ENCODE results near the gene LBP.
A peak's percentile ranks its signal among the peaks of the same experiment; 100 is the strongest.

The LBP gene

GRCh38 chr20:38303908-38304379, 42.3 kb upstream of the LBP start, which contains the start of gene BPI:
TSS of gene BPI (plus strand) at chr20:38304156. CDS start at chr20:38304224, 68 bp downstream.
- no peak within 1 kb of the TSS for H3K4me3 ChIP-seq (ENCODE audit: low read length)
- no peak for DNase-seq (ENCODE audit: low read depth)
- TF ChIP-seq CTCF (conservative IDR thresholded peaks at IDR 0.05; ENCODE audit: low read depth, low read length): no peak

GRCh38 chr20:38304845-38305447, 41.3 kb upstream of the LBP start:
- no peak overlapping the region for H3K4me3 ChIP-seq (ENCODE audit: low read length)
- TF ChIP-seq CTCF (conservative IDR thresholded peaks at IDR 0.05; ENCODE audit: low read depth, low read length): peak; percentile 76
- no peak for DNase-seq (ENCODE audit: low read depth)

- no peak for DNase-seq (ENCODE audit: low read depth)
- no peak overlapping the region for H3K4me3 ChIP-seq (ENCODE audit: low read length)
Observed at GRCh38 chr20:38305541-38305940, 40.7 kb upstream of the LBP start.

GRCh38 chr20:38306379-38306778, 39.9 kb upstream of the LBP start:
- H3K4me3 ChIP-seq (ENCODE audit: low read length): no peak overlapping the region
- TF ChIP-seq CTCF (conservative IDR thresholded peaks at IDR 0.05; ENCODE audit: low read depth, low read length): no peak
- no peak for DNase-seq (ENCODE audit: low read depth)

More at GRCh38 chr20:38305541-38305940, 40.7 kb upstream of the LBP start:
- no peak for TF ChIP-seq CTCF (conservative IDR thresholded peaks at IDR 0.05; ENCODE audit: low read depth, low read length)

- H3K4me3 ChIP-seq (ENCODE audit: low read length): no peak overlapping the region
- no peak for DNase-seq (ENCODE audit: low read depth)
- TF ChIP-seq CTCF (conservative IDR thresholded peaks at IDR 0.05; ENCODE audit: low read depth, low read length): no peak
Observed at GRCh38 chr20:38307371-38308046, 38.8 kb upstream of the LBP start.

- DNase-seq (ENCODE audit: low read depth): no peak
- H3K4me3 ChIP-seq (ENCODE audit: low read length): no peak overlapping the region
Observed at GRCh38 chr20:38308047-38308438, 38.2 kb upstream of the LBP start.

More at GRCh38 chr20:38308047-38308438, 38.2 kb upstream of the LBP start:
- no peak for TF ChIP-seq CTCF (conservative IDR thresholded peaks at IDR 0.05; ENCODE audit: low read depth, low read length)

Data from retinal pigment epithelial cell (primary cell).